Skin of body (tissue), 2 donors: Measurements from ENCODE around the gene MOXD1. TPM values are rescaled to one million over a fixed set of nuclear protein-coding genes. Genes with fewer than 3 reads are reported as not detected.
"Not testable (repeated sequence)": the region's sequence is repeated elsewhere in the genome, so short reads cannot be mapped to it uniquely, and the experiment has no call there.

Source experiments
- DNase-seq: peaks from one replicate; lab custom pipeline; 2025; lab: John Stamatoyannopoulos, UW
- total RNA-seq: library from RNA; depleted of rRNA; stranded (reverse); fragments of >200 nt; gene quantifications from one replicate; pipeline ENCODE4 v1.2.3, GENCODE V29; 2014

The MOXD1 gene
- total RNA-seq, 1 donor from 2014 or later = 15.6 TPM

- DNase-seq = no peak
Observed at GRCh38 chr6:132282696-132283095, 118.6 kb downstream of the MOXD1 start.

- no peak for DNase-seq
Observed at GRCh38 chr6:132280436-132280835, 120.8 kb downstream of the MOXD1 start.

GRCh38 chr6:132279592-132280139, 121.6 kb downstream of the MOXD1 start:
- DNase-seq = peak; percentile 76

- no peak for DNase-seq
Observed at GRCh38 chr6:132275066-132275970, 126.0 kb downstream of the MOXD1 start.

- DNase-seq = no peak
Observed at GRCh38 chr6:132272776-132273175, 128.5 kb downstream of the MOXD1 start.

- DNase-seq = peak; percentile 24
Observed at GRCh38 chr6:132270726-132271402, 130.4 kb downstream of the MOXD1 start.

GRCh38 chr6:132268666-132269065, 132.6 kb downstream of the MOXD1 start:
- not testable (repeated sequence) for DNase-seq

- no peak for DNase-seq
Observed at GRCh38 chr6:132268209-132268608, 133.1 kb downstream of the MOXD1 start.

- no peak for DNase-seq
Observed at GRCh38 chr6:132265451-132266097, 135.7 kb downstream of the MOXD1 start.

- DNase-seq = no peak
Observed at GRCh38 chr6:132264021-132264500, 137.2 kb downstream of the MOXD1 start.

GRCh38 chr6:132261354-132261753, 139.9 kb downstream of the MOXD1 start:
- DNase-seq = peak; percentile 67

- DNase-seq = no peak
Observed at GRCh38 chr6:132259070-132259469, 142.2 kb downstream of the MOXD1 start.

GRCh38 chr6:132257561-132257960, 143.7 kb downstream of the MOXD1 start:
- no peak for DNase-seq

GRCh38 chr6:132256457-132256856, 144.8 kb downstream of the MOXD1 start:
- DNase-seq = no peak

- DNase-seq = no peak
Observed at GRCh38 chr6:132253906-132254305, 147.4 kb downstream of the MOXD1 start.

GRCh38 chr6:132253211-132253610, 148.1 kb downstream of the MOXD1 start:
- DNase-seq = no peak

- no peak for DNase-seq
Observed at GRCh38 chr6:132252113-132252512, 149.2 kb downstream of the MOXD1 start.

- no peak for DNase-seq
Observed at GRCh38 chr6:132251711-132252110, 149.6 kb downstream of the MOXD1 start.

- DNase-seq = no peak
Observed at GRCh38 chr6:132247381-132248159, 153.7 kb downstream of the MOXD1 start.

- DNase-seq = no peak
Observed at GRCh38 chr6:132246632-132247270, 154.5 kb downstream of the MOXD1 start.
